ENCODE results near the gene PCBP2.

DNA sequence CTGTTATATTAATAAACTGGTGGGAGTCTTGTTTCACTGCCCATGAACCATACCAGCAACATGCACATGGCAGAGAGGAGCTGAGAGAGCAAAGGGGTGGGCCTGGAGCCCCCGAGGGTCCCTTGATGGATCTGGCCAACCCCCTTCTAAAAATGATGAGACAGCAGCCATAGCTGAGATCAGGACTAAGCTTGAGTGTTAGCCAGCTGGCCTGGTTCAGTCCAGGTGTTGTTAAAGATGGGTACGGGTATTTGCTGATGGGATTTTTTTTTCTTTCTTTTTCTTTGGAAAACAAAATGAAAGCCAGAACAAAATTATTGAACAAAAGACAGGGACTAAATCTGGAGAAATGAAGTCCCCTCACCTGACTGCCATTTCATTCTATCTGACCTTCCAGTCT lies 16.0 kb downstream of the PCBP2 start:
- TF ChIP-seq, protein P1, sequence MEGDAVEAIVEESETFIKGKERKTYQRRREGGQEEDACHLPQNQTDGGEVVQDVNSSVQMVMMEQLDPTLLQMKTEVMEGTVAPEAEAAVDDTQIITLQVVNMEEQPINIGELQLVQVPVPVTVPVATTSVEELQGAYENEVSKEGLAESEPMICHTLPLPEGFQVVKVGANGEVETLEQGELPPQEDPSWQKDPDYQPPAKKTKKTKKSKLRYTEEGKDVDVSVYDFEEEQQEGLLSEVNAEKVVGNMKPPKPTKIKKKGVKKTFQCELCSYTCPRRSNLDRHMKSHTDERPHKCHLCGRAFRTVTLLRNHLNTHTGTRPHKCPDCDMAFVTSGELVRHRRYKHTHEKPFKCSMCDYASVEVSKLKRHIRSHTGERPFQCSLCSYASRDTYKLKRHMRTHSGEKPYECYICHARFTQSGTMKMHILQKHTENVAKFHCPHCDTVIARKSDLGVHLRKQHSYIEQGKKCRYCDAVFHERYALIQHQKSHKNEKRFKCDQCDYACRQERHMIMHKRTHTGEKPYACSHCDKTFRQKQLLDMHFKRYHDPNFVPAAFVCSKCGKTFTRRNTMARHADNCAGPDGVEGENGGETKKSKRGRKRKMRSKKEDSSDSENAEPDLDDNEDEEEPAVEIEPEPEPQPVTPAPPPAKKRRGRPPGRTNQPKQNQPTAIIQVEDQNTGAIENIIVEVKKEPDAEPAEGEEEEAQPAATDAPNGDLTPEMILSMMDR (IDR thresholded peaks at IDR 0.05): no peak
- TF ChIP-seq POLR2A (IDR thresholded peaks at IDR 0.05): no peak
- TF ChIP-seq EP300 (IDR thresholded peaks at IDR 0.05): no peak

Measured in tibial nerve (tissue), 4 donors.